HG03097 (cell line): ENCODE measurements around the gene MEGF8.

Source experiments
- ATAC-seq: cut with Tn5 transposase; IDR thresholded peaks from one replicate; pipeline ENCODE4 v1.9.1; 2021; ENCODE audit not compliant: unreplicated experiment, low FRiP score

The MEGF8 gene, protein sequence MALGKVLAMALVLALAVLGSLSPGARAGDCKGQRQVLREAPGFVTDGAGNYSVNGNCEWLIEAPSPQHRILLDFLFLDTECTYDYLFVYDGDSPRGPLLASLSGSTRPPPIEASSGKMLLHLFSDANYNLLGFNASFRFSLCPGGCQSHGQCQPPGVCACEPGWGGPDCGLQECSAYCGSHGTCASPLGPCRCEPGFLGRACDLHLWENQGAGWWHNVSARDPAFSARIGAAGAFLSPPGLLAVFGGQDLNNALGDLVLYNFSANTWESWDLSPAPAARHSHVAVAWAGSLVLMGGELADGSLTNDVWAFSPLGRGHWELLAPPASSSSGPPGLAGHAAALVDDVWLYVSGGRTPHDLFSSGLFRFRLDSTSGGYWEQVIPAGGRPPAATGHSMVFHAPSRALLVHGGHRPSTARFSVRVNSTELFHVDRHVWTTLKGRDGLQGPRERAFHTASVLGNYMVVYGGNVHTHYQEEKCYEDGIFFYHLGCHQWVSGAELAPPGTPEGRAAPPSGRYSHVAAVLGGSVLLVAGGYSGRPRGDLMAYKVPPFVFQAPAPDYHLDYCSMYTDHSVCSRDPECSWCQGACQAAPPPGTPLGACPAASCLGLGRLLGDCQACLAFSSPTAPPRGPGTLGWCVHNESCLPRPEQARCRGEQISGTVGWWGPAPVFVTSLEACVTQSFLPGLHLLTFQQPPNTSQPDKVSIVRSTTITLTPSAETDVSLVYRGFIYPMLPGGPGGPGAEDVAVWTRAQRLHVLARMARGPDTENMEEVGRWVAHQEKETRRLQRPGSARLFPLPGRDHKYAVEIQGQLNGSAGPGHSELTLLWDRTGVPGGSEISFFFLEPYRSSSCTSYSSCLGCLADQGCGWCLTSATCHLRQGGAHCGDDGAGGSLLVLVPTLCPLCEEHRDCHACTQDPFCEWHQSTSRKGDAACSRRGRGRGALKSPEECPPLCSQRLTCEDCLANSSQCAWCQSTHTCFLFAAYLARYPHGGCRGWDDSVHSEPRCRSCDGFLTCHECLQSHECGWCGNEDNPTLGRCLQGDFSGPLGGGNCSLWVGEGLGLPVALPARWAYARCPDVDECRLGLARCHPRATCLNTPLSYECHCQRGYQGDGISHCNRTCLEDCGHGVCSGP (N-terminal part only)

DNA sequence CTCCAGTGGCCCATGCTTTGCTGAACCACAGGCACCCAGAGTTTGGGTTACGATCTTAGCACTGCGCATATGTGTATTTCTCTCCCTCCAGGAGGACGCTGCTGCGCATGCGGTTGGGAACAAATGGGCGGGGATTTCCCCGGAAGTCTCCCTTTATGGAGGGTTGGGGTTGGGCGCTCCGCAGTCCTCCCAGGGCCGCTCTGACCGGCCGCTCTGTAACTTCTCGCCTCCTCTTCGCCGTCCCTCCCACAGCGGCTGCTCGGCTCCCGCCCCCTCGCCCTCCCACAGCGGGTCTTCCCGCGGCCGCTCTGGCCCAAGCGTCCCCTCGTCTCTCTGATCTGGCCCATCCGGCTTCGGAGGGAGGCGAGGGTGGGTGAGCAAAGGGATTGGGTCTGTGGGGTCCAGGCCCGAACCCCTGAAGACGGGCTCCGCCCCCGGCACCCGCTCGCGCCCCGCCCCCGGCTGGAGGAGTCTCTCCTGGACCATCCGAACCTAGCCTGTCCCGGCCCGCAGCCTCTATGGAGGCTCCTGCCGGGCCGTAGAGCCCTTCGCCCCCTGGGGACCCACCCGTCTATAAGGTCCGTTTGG lies at the start of gene MEGF8:
TSS of gene MEGF8 (plus strand) at position 328 of the 588 bp plus-strand sequence. CDS start 609 bp downstream, outside the sequence.
- ATAC-seq, result peak; percentile 89

DNA sequence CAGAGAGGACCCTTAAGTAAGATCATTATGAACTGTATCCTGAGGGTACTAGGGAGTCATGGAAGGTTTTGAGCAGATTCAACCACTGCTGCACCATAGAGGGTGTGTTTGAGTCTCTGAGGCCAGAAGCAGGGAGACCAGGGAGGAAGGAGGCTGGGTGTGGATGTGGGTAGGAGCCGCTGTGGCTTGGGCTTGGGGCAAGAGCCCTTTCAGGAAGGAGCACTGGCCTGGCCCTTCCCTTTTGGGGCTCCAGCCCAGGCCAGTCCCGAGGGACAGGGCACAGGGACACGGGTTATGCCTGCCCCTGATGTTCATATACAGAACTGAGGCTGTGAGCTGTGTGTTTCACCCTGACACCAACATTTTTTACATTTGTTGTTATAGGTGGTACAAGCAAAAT lies 49.2 kb upstream of the MEGF8 start:
- ATAC-seq, result no peak

DNA sequence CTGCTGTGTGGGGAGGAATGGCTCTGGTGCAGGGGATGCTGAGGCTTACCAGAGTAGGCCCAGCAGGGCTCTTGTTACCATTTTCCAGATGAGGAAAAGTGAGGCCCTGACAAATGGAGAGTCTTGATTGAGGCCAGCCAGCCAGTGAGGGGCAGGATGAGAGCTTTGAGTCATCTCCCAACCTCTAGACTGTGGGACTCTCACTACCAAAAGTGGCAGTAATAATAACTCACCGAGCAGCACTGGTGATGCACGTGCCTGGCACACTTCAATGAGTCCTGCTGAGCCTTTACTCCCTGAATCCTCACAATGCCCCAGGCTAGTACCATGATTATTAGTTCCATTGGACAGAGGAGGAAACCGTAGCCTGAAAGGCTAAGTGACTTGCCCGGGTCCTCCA lies 48.6 kb upstream of the MEGF8 start:
- no peak for ATAC-seq

DNA sequence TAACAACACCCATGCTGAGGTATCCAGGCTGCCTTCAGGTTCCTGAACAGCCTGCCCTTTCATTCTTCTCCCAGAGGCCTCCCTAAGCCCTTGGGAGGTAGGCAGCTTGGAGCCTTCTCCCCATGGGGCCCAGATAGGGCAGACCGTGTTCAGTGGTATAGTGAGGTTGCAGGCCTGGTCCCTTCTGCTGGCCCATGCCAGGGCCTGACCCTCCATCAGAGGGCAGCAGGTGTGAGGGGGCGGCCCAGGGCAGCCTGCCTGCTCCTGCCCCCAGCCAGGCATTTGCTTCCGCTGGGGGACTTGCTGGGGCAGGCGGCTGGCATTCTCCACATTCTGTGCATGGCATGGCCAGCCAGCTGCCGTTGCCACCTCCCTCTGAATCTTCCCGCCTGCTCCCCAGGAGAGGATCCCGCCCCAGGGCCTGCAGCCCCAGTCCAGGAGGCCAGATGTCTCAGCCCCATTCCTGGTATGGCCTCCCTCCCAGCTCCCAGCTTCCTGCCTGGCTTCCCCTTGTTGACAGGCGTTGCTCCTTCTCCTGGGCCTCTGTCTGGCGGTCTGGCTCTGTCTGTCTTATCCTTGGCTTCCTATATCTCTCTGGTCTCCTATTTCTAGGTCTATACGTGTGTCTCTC lies 47.5 kb upstream of the MEGF8 start:
- ATAC-seq, result no peak

DNA sequence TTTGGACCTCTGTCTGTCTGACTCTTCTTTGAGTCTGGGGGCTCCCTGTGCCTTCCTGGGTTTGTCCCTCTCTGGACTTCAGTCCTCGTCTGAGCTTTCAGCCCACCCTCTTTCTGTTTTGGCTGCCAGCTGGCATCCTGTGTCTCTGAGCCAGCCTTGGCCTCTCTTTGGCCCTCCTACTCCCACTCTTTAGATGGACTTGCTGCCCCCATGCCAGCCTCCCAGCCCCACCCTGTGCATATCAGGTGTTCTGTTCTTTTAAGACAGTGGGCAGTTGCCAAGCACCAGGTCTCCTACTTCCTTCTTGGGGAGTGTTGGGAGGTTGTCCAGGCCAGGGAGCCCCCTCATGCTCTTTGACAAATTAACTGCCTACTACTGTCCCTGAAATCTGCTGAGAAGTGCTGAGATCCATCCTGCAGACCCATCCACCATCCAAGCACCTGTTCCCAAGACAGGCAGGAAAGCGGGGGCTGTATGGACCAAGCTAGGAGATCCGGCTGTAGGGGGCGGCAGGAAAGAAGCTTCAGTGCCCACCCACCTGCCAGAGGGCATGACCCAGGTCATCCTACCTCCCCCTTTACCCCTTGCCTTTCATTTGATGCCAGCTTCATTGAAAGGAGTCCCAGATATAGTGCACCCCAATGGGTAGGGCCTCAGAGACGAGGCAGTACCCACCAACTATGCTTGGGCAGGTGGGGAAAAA lies 46.8 kb upstream of the MEGF8 start:
- no peak for ATAC-seq

DNA sequence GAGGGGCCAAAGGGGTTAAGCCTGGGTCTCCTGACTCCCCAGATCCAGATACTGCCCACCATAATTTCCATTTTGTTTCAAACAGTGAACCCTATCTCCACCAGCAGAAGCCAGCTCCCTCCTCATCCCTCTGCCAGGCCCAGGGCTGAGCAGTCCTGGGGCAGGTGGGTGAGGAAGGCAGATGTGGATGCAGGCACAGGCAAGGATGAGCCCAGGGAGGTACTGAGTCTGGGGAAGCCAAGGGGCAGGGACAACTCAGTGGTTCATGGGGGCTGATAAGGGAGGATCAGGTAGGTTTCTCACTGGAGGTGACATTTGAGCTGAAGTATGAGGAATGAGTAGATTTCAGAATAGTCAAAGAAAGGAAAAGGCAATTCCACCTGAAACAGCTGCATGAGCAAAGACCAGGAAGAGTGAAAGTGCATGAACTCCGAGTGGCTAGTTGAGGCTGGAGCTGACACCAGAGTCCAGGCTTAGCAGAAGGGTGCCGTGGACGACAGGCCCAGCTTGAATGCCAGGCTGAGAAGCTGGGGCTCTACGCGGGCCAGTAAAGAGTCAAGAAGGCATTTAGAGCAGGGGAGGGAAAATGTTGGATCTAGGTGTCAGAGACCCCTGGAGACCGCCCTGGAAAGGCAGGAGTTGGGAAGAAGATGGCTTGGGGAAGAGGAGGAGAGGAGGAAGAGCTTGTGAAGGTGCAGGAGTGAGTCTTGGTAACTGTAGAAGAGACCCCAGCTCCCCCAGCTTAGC lies 46.1 kb upstream of the MEGF8 start:
- ATAC-seq, result no peak

DNA sequence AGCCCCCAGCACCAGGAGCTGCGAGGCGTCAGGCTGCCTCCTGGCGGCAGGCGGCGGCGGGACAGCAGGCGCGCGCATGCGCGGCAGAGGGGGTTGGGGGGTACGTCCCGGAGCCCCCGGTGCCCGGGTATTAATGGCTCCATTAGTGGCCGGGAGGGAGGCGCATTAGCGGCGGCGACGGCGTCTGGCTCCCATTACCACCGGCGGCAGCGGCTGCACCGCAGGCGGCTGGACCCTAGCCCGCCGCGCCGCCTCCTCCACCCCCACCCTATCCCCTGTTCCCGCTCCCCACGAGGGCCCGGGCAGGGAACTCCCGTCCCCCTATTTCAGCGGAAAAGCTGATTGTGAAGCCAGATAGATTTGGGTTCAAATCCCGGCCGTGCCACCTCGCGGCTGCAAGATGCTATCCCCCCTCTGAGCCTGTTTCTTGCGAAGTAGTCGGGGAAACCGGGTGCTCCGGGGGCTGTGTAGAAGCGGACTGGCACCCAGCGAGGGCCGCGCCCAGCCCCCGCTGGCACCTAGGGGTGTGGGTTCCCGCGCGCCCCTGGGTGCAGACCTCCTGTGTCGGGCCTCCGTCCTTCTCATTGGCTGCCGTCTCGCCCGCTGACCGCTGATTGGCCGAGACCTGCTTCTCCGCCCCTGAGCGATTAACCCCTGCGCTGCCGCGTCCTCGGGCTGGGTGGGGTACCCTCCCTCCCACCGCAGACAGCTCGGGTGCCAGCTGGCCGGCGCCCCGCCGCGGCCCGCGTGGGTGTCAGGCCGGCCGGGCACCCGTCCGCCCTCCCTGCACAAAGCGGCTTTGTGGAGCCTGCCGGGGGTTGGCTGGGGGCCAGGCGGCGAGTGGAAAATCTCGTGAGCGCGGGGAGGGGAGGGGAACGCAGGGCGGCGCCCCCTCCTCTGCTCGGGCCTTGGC lies 45.3 kb upstream of the MEGF8 start:
- peak; percentile 16 for ATAC-seq

DNA sequence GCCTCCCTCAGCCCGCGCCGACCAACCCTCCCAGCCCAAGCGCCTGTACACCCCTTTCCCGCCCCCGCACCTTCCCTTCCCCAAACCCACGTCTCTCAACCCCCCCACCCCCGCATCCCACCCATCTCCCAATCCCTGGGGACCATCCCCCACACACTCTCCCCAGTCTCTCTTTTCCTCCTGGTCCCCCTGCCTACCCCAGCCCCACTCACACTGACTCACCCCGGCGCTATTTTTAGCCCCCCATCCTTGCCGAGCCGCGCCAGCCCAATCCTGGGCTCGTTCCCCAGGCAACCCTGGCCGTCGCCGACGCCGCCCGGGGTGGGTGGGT lies 44.7 kb upstream of the MEGF8 start:
- ATAC-seq, result no peak

DNA sequence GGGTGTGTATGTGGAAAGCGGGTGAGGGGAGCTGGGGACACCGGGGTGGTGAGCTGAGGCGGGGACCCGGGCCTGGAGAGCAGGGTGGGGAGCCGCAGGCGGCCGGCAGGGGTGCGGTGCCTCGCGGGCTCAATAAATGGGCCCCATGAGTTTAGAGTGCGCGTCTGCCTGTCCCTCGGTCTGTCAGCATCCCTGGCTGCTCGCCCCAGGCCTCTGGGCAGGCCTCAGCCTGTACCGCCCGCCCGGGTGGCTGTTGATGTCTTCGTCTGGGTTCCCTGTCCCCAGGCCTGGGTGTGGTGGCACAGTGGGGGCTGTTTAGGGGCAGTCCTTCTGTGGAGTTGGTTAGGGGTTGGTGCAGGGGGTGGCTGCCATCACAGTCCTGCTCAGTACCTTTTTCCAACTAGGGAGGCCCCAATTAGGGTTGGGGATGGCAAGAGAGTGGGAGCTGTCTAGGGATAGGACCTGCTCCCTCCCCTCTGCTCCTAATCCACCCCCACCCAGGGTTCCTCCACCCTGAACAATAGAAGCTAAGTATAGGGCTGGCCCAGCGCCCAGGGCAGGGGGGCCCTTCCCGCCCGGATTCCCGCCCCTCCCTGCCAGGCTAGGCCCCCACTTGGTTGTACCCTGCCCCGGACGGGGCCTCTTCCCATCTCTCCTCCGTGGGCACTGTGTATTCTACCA lies 44.1 kb upstream of the MEGF8 start:
- no peak for ATAC-seq

DNA sequence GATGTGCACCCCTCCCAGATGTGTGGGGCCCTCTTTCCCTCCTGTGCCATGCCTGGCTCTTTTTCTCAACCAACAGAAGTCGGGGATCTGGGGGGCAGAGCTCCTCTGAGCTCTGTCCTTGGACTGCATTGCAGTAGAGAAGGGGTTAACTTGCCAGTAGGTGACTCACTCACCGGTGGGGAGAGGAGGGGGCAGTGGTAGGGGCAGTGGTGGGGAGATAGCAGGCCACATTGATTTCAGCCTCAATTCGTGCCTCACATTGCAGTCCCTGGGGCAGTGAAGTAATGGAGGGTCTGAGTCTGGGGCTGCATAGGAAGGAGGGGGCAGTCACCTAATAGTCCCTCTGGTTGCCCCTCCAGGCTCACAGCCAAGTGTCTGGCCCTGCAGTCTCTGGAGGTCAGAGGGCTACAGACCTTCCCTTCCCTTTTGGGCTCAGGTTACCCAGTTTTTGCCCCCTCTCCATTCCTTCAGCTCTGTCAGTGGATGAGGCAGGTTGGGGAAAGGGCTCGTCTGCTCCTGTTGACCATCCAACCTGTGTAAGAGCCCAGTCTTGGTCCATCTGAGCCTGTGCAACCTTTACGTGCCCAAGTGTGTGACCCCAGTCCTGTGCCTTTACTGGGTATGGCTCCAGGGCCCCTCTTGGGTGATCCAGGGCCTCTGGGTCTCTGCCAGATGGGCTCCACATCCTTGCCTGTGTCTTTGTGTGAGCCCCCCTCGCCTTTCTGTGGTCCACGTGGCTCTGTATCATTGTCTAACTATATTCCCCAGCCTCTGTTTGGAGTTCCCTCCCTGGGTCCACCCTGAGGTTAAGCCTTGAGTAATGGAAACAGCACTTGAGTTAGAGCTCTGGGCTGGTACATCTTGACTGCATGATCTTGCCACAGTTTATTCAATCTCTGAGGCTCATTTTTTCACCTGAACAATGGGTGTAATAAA lies 43.3 kb upstream of the MEGF8 start:
- no peak for ATAC-seq

DNA sequence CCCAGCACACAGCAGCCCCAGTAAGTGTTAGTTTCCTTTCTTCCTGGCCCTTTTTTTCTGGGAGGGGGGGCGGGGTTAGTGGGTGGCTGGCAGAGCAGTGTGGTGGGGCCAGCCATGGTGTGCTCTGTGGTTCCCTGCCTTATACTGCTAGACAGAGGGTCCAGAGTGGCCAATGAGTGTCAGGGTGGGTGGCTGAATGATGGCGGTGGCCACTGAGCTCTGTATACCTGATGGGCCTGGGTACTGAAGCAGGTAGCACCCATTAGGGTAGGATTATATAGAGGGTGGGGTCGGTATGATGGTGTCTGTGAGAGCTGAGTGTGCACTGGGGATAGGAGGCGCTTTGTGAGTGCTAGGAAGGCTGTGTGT lies 42.6 kb upstream of the MEGF8 start:
- no peak for ATAC-seq

DNA sequence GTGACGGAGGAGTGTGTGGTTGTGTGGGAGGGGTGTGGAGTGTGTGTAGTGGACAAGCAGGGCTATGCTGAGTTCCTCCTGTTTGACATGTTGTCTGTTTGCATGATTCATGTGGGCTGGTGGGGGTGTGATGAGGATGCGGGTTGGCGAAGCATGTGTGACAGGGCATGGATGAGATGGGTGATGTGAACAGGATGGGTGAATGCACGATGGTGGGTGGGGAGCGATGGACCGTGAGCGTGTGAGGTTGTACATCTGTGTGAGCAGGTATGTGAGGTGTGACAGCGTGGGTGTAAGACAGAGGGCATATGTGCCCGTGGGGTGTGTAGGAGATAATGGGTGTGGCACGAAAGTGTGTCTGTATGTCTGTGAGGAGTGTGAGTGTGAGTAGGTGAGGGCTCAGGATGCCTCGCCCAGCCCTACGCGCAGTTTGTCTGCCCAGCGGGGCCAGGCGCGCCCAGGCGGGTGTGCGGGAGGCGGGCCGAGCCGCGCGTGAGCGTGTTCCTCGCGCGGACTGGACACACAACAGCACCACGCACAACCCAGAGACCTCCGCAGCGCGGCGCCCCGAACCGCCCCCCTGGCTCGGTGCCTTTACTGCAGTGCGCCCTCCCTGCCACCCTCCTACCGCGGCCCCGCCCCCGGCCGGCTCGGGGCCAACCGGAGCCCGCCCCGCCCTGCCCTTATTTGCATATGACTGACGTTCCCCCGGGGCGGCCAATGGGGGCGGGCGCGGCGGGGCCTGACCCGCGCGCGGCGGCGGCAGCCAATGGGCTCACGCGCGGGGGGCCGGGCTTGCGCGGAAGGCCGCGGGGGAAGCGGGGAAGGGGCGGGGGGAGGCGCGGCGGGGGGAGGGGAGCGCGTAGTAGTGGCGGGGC lies 42.0 kb upstream of the MEGF8 start:
- peak; percentile 45 for ATAC-seq

DNA sequence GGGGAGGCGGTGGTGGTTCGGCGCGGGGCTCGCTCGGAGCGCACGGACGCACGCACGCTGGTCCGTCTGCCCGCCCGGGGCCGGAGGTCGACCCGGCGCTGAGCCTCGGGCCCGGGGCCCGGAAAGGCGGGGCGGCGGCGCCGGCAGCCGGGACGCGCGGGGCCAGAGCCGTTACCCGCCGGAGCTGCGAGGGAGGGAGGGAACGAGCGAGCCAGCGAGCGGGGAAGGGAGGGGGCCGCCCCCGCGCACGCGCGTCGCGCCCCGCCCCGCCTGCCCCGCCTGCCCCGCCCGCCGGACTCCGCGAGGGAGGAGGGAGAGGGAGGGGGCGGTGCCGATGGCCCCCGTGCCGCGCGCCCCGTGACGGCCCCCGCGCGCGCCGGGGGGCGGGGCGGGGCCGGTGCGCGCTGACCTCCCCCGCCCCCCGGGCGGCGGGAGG lies 41.4 kb upstream of the MEGF8 start:
- peak; percentile 26 for ATAC-seq

DNA sequence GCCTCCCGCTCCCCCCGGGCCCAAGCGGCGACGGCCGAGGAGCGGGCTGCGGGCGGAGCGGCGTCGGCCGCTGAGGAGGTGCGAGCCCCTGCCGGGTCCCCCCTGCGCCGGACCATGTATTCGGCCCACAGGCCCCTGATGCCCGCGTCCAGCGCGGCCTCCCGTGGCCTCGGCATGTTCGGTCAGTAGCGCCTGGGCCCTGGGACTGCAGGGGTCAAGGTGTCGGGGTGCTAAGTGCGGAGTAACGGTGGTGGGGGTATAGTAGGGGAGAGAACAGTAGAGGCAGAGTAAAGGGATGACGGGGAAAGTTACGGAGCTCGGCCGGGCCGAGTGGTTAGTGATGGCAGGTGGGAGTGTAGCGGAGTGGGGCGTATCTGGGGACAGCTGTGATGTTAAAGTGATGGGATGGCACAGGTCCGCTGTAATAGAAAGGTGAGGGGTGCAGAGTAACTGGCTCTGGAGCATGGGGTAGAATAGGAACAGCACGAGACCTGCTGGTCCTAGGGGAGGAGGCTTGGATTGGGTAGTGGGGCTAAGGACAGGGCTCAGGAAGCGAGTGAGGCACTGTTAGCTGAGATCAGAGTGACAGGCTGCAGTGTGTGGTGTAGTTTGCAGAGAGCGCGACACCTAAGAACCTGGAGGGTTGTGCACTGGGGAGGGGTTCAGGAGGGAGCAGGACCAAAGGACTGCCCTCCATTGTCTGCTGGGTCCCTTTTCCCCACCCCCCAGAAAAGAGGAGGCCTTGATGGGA lies 40.7 kb upstream of the MEGF8 start:
- no peak for ATAC-seq

DNA sequence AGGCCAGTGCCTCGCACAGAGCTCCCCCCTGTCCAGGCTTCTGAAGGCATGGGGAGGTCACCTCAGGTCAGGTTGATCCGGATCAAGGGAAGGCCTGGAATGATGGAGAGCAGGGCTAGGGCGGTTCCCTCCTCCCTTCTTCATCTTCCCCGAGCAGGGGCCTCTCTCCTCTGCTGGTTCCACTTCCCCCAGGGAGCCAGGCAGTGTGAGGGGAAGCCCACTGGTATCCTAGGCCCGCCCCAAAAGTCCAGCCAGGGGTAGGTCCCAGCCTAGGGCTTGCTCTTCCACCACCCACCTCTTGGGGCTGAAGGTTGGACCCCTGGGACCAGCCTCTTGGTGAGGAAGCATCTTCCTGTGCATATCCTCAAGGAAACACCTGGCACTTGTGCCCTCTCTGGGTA lies 39.9 kb upstream of the MEGF8 start:
- ATAC-seq, result no peak
